OCI-LY7 (cell line): ENCODE data around the gene SOBP. TPM values are rescaled to one million over a fixed set of nuclear protein-coding genes. Genes with fewer than 3 reads are reported as not detected.

Experiments used
- BruUV-seq: library from RNA; stranded (reverse); fragments of 400-500 nt; replicated peaks from 2 replicates; lab custom pipeline; 2021; lab: Mats Ljungman, UMichigan
- CTCF ChIA-PET: fragments of 300-600 bp; sonication (Branson Sonifier 250); formaldehyde crosslinking; loops from one replicate; lab custom pipeline; 2022; ENCODE audit warnings: antibody characterized with exemption; ENCODE audit not compliant: unreplicated experiment; lab: Charles Lee
- POLR2A ChIA-PET: fragments of 300-600 bp; sonication (Branson Sonifier 250); formaldehyde crosslinking; loops from one replicate; lab custom pipeline; 2022; ENCODE audit warnings: antibody characterized with exemption; lab: Charles Lee
- DNase-seq: peaks from one replicate; pipeline ENCODE4 v3.0.0-alpha.2; 2015; ENCODE audit warnings: low spot score
- H2AFZ ChIP-seq: fragments of 200-600 bp; sonication (generic), shearing (Covaris generic); 2 replicates; pipeline ENCODE4 v1.6.1; 2014; ENCODE audit warnings: mild to moderate bottlenecking, antibody characterized with exemption, low read length, moderate library complexity
- H3K27ac ChIP-seq: fragments of 200-600 bp; sonication (generic); 2 replicates; pipeline ENCODE4 v1.5.1; 2014; ENCODE audit warnings: mixed run types, low read depth, mild to moderate bottlenecking, moderate library complexity, low read length, inconsistent platforms; ENCODE audit not compliant: poor library complexity, severe bottlenecking
- H3K36me3 ChIP-seq: fragments of 200-600 bp; sonication (generic); 2 replicates; pipeline ENCODE4 v1.6.1; 2014; ENCODE audit warnings: mild to moderate bottlenecking, antibody characterized with exemption, low read length, moderate library complexity, mixed read lengths; ENCODE audit not compliant: insufficient read depth
- H3K4me1 ChIP-seq: fragments of 200-600 bp; sonication (generic); 2 replicates; pipeline ENCODE4 v1.5.1; 2014; ENCODE audit warnings: mild to moderate bottlenecking, low read length; ENCODE audit not compliant: insufficient read depth, poor library complexity, severe bottlenecking
- H3K4me2 ChIP-seq: fragments of 200-600 bp; sonication (generic); 2 replicates; pipeline ENCODE4 v1.6.1; 2014; ENCODE audit warnings: mild to moderate bottlenecking, low read length
- H3K4me3 ChIP-seq: fragments of 200-600 bp; sonication (generic); 2 replicates; pipeline ENCODE4 v1.5.1; 2014; ENCODE audit warnings: mild to moderate bottlenecking, low read depth, low read length; ENCODE audit not compliant: poor library complexity, severe bottlenecking
- H3K79me2 ChIP-seq: fragments of 200-600 bp; sonication (generic); 2 replicates; pipeline ENCODE4 v1.6.1; 2016; ENCODE audit warnings: low read depth, mild to moderate bottlenecking, low read length, moderate library complexity, mixed read lengths; ENCODE audit not compliant: insufficient read depth
- H3K9me2 ChIP-seq: fragments of 200-600 bp; sonication (generic); 2 replicates; pipeline ENCODE4 v1.6.1; 2016; ENCODE audit warnings: mild to moderate bottlenecking, low read length, mixed read lengths; ENCODE audit not compliant: insufficient read depth
- H3K9me3 ChIP-seq: fragments of 200-600 bp; sonication (generic); 2 replicates; pipeline ENCODE4 v1.6.1; 2014; ENCODE audit warnings: mild to moderate bottlenecking, mixed run types, low read length, mixed read lengths
- H4K20me1 ChIP-seq: fragments of 200-600 bp; sonication (generic); 2 replicates; pipeline ENCODE4 v1.6.1; 2014; ENCODE audit warnings: mild to moderate bottlenecking, antibody characterized with exemption, low read length, moderate library complexity, mixed read lengths; ENCODE audit not compliant: insufficient read depth
- EZH2phosphoT487 ChIP-seq: fragments of 200-600 bp; sonication (generic); IDR thresholded peaks from 2 replicates; pipeline ENCODE4 v1.6.1; 2018; ENCODE audit warnings: low read depth, borderline replicate concordance, mild to moderate bottlenecking, mixed run types, antibody characterized with exemption, low read length, moderate library complexity, mixed read lengths
- intact Hi-C: fragments of 100-400 bp; cut with micrococcal nuclease; formaldehyde crosslinking; loops from one replicate; pipeline ENCODE4 v1.10.0; 2022; ENCODE audit not compliant: unreplicated experiment
- total RNA-seq, 2 experiments: library from RNA; depleted of rRNA in 1 of 2; stranded (reverse); fragments of >200 nt in 1 of 2; shearing (Covaris generic) in 1 of 2; gene quantifications; 2 replicates each; pipeline ENCODE4 v1.2.3, GENCODE V29; 2014 to 2022
- TF ChIP-seq, protein P1 (sequence below): fragments of 200-600 bp; sonication (generic); conservative IDR thresholded peaks from 2 replicates; pipeline ENCODE4 v1.5.1; 2014; ENCODE audit warnings: mild to moderate bottlenecking, antibody characterized with exemption, low read length, moderate library complexity, mixed read lengths

The SOBP gene
- total RNA-seq, 2 experiments from 2014 or later = 21.5 to 29.4 TPM

DNA sequence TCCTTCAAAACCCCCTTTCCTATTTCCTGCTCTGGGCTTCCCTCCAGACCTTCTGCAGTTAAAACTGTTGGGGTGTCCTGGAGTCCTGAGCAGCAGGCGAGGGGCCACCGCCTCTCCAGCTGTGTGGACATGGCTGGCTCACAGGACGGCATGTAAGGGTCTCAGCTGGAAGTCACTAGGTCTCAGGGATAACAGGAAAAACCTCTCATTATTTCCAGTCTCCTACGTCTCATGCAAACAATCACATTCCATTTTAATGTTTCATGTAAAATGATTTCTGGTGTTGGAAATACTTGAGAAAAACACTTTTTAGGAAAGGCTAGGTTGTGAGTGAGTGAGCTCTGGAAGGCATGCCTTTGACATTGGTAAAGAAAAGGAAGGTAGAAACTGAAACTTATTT, 175.5 kb downstream of the SOBP start:
- H3K9me2 ChIP-seq = no peaks in the 10 kb centered on the region
- peaks cover 17% of the 10 kb centered on the region for H3K4me1 ChIP-seq
- H2AFZ ChIP-seq = no peak overlapping the region
- peaks cover 3% of the 10 kb centered on the region; the same call in 1 of the 2 replicates for H3K79me2 ChIP-seq
- H3K4me3 ChIP-seq = no peak overlapping the region
- TF ChIP-seq, protein P1, sequence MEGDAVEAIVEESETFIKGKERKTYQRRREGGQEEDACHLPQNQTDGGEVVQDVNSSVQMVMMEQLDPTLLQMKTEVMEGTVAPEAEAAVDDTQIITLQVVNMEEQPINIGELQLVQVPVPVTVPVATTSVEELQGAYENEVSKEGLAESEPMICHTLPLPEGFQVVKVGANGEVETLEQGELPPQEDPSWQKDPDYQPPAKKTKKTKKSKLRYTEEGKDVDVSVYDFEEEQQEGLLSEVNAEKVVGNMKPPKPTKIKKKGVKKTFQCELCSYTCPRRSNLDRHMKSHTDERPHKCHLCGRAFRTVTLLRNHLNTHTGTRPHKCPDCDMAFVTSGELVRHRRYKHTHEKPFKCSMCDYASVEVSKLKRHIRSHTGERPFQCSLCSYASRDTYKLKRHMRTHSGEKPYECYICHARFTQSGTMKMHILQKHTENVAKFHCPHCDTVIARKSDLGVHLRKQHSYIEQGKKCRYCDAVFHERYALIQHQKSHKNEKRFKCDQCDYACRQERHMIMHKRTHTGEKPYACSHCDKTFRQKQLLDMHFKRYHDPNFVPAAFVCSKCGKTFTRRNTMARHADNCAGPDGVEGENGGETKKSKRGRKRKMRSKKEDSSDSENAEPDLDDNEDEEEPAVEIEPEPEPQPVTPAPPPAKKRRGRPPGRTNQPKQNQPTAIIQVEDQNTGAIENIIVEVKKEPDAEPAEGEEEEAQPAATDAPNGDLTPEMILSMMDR = no peak
- no peak for TF ChIP-seq EZH2phosphoT487
- ChIA-PET CTCF (no interaction called here), POLR2A (interaction anchor here (0.6 to 1.9 kb wide), 3 partner anchors 9 to 206 kb away, joined by 3 to 6 read pairs (median 5); partner anchors contain the start of gene PDSS2)
- no peak overlapping the region for H3K27ac ChIP-seq
- no peaks in the 10 kb centered on the region for H3K9me3 ChIP-seq
- DNase-seq = no peak
- intact Hi-C loops = no loop called here
- H4K20me1 ChIP-seq = no peaks in the 10 kb centered on the region
- H3K4me2 ChIP-seq = no peak overlapping the region
- BruUV-seq = no TSS peak
- H3K36me3 ChIP-seq = peaks cover 18% of the 10 kb centered on the region

DNA sequence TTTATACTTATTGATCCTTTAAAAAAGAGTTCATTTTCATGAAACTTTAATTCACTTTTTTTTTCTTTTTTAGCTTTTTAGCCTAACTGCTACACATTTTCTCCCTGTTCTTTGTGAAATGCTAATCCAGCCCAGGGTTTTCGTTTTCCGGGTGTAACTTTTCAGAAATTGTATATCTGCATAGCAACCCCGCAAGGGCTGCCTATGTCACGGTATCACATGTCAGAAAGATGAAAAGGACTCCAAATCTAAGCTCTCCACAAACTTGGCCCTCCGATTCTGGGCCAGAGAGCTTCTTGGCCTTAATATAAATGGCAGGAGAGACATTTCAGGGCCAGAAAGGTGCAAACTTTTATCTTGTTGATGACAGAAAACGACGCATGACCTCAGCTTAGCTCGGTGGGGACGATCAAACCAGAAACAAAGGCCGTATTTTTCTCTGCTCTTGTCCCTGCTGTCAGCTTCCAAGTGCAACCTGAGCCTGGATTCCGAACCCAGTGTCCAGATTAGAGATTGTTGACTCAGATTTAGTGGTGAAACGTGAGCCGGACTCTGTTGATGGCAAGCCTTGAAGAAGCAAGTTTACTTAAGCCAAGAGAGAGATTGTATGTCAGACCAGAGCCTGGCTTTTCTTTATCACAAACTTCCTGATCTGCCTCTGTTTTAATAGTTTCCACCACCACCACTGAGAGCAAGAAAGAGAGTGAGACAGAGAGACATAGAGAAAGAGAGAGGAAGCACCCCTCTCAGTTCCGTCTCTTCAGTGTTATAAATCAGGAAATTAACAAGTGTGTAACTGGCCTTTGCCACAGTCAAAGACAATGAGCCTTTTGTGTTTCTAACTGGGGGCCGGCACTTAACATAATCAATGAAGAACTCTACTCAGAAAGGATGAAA, 176.4 kb downstream of the SOBP start:
- H3K4me1 ChIP-seq = peaks cover 18% of the 10 kb centered on the region
- no TSS peak for BruUV-seq
- H3K4me2 ChIP-seq = 0 out of 2 replicates have a peak overlapping the region, but pooled peaks have one; percentile 13
- ChIA-PET CTCF (no interaction called here), POLR2A (interaction anchor here (0.6 to 1.9 kb wide), 3 partner anchors 10 to 207 kb away, joined by 3 to 6 read pairs (median 5); partner anchors contain the start of gene PDSS2)
- H3K36me3 ChIP-seq = peaks cover 9% of the 10 kb centered on the region; the same call in 1 of the 2 replicates
- no peak for DNase-seq
- H4K20me1 ChIP-seq = no peaks in the 10 kb centered on the region
- intact Hi-C loops = no loop called here
- H3K9me3 ChIP-seq = no peaks in the 10 kb centered on the region
- no peaks in the 10 kb centered on the region for H3K79me2 ChIP-seq
- no peaks in the 10 kb centered on the region for H3K9me2 ChIP-seq
- H2AFZ ChIP-seq = no peak overlapping the region
- TF ChIP-seq, protein P1 = no peak
- no peak for TF ChIP-seq EZH2phosphoT487
- H3K27ac ChIP-seq = no peak overlapping the region
- H3K4me3 ChIP-seq = no peak overlapping the region
